GM12878 (cell line): ENCODE results near the gene NR1D1. TPM values are rescaled to one million over a fixed set of nuclear protein-coding genes. Genes with fewer than 3 reads are reported as not detected.

ENCODE experiments used
- ATAC-seq: fragments of 200-7000 bp; cut with Tn5 transposase; 3 replicates; pipeline ENCODE4 v1.9.1; 2020; ENCODE audit warnings: mild to moderate bottlenecking, moderate library complexity
- BruUV-seq: library from RNA; stranded (reverse); fragments of 400-500 nt; replicated peaks from 2 replicates; lab custom pipeline; 2021; lab: Mats Ljungman, UMichigan
- CTCF ChIA-PET: fragments of 300-600 bp; sonication (Branson Sonifier 250); formaldehyde crosslinking; extraction: SDS; loops from one replicate; lab custom pipeline; 2021; ENCODE audit warnings: inconsistent platforms; lab: Yijun Ruan, JAX
- POLR2A ChIA-PET: fragments of 350-600 bp; formaldehyde crosslinking; extraction: SDS; loops from one replicate; lab custom pipeline; 2021; ENCODE audit warnings: inconsistent platforms; lab: Charles Lee
- RAD21 ChIA-PET: fragments of 300-600 bp; sonication (Branson Sonifier 250); formaldehyde crosslinking; loops from one replicate; lab custom pipeline; 2023; ENCODE audit warnings: antibody characterized with exemption; ENCODE audit not compliant: unreplicated experiment; lab: Charles Lee
- SMC1A ChIA-PET: fragments of 300-600 bp; sonication (Branson Sonifier 250); formaldehyde crosslinking; loops from one replicate; lab custom pipeline; 2023; ENCODE audit not compliant: unreplicated experiment, uncharacterized antibody; lab: Charles Lee
- DNase-seq: peaks from one replicate; pipeline ENCODE4 v3.0.0-alpha.2; 2011; ENCODE audit warnings: low read depth, low spot score
- FAIRE-seq: peaks from 3 replicates; lab custom pipeline; 2011; peaks lifted over from hg19 to GRCh38; lab: Jason Lieb, UNC
- H2AFZ ChIP-seq: 2 replicates; pipeline ENCODE4 v1.6.0; 2011; ENCODE audit warnings: low read depth, low read length, control low read depth; ENCODE audit not compliant: control insufficient read depth
- H3K27ac ChIP-seq: 2 replicates; pipeline ENCODE4 v1.5.1; 2011; ENCODE audit warnings: control low read depth; ENCODE audit not compliant: control insufficient read depth, insufficient read depth
- H3K27me3 ChIP-seq, 2 experiments: replicated peaks in 1 of 2; 2 replicates each; pipeline versions ENCODE4 v1.6.0 to v1.6.1; 2011; ENCODE audit warnings: low read length in 1 of 2; ENCODE audit not compliant: control insufficient read depth in 2 of 2, insufficient read depth in 2 of 2
- H3K36me3 ChIP-seq, 2 experiments: 2 replicates each; pipeline ENCODE4 v1.5.1; 2011; ENCODE audit warnings: low read length in 1 of 2; ENCODE audit not compliant: control insufficient read depth in 2 of 2, insufficient read depth in 2 of 2
- H3K4me1 ChIP-seq: 2 replicates; pipeline ENCODE4 v1.6.1; 2011; ENCODE audit warnings: mild to moderate bottlenecking, low read length, moderate library complexity, mixed read lengths; ENCODE audit not compliant: control insufficient read depth, insufficient read depth
- H3K4me2 ChIP-seq: 2 replicates; pipeline ENCODE4 v1.6.0; 2011; ENCODE audit warnings: control low read depth; ENCODE audit not compliant: control insufficient read depth, insufficient read depth
- H3K4me3 ChIP-seq: fragments of 200-600 bp; sonication (generic); 2 replicates; pipeline ENCODE4 v1.5.1; 2016
- H3K79me2 ChIP-seq: 2 replicates; pipeline ENCODE4 v1.6.0; 2011; ENCODE audit warnings: low read length; ENCODE audit not compliant: control insufficient read depth, insufficient read depth
- H3K9ac ChIP-seq: 2 replicates; pipeline ENCODE4 v1.8.0; 2011; ENCODE audit warnings: low read length, control low read depth, mixed read lengths; ENCODE audit not compliant: control insufficient read depth, insufficient read depth
- H3K9me3 ChIP-seq: replicated peaks from 3 replicates; pipeline ENCODE4 v1.5.1; 2011; ENCODE audit warnings: mild to moderate bottlenecking, low read length; ENCODE audit not compliant: control insufficient read depth, insufficient read depth
- H4K20me1 ChIP-seq: 2 replicates; pipeline ENCODE4 v1.6.0; 2011; ENCODE audit not compliant: control insufficient read depth, insufficient read depth
- BCL11A ChIP-seq: IDR thresholded peaks from 2 replicates; pipeline ENCODE4 v1.6.1; 2011; ENCODE audit warnings: low read depth, low read length
- E4F1 ChIP-seq: fragments of 450-650 bp; IDR thresholded peaks from 2 replicates; pipeline ENCODE4 v1.6.1; 2018; ENCODE audit warnings: borderline replicate concordance, mild to moderate bottlenecking; ENCODE audit not compliant: partially characterized antibody
- EZH2 ChIP-seq: IDR thresholded peaks from 2 replicates; pipeline ENCODE4 v1.6.1; 2012; ENCODE audit warnings: low read depth, mild to moderate bottlenecking, control low read depth, inconsistent platforms, low read length, borderline replicate concordance; ENCODE audit not compliant: control insufficient read depth
- KLF5 ChIP-seq: fragments of 450-650 bp; IDR thresholded peaks from 2 replicates; pipeline ENCODE4 v1.6.1; 2014; ENCODE audit warnings: mild to moderate bottlenecking; ENCODE audit not compliant: partially characterized antibody
- PAX5 ChIP-seq: IDR thresholded peaks from 2 replicates; pipeline ENCODE4 v1.6.1; 2011; ENCODE audit warnings: low read depth, low read length, borderline replicate concordance
- RUNX3 ChIP-seq: IDR thresholded peaks from 2 replicates; pipeline ENCODE4 v1.6.1; 2012; ENCODE audit warnings: low read length, inconsistent platforms
- WGBS: methylation state at CpG from one replicate; pipeline ENCODE4 v1.1.6; 2016; ENCODE audit warnings: low lambda C conversion rate; ENCODE audit not compliant: insufficient replicate concordance, insufficient coverage; ENCODE audit errors: missing lambda C conversion rate; 5-methylcytosine and 5-hydroxymethylcytosine counted together
- in situ Hi-C: fragments of 300-500 bp; cut with MboI; formaldehyde crosslinking; loops from 9 replicates; pipeline ENCODE4 v1.14.3; 2018; ENCODE audit warnings: mixed read lengths
- intact Hi-C: fragments of 100-400 bp; cut with micrococcal nuclease; formaldehyde crosslinking; loops from one replicate; pipeline ENCODE4 v1.14.2; 2022; ENCODE audit not compliant: unreplicated experiment
- polyA plus RNA-seq, 11 experiments: library from polyadenylated mRNA; depleted of rRNA in 4 of 11; unstranded in 6 of 11; stranded (reverse) in 5 of 11; fragments of >200 nt; fragmentation: Nextera tagmentation in 4 of 11; fragmentation: Illumina TruSeq in 1 of 11; extraction: Ambion mirVana in 4 of 11; extraction: Trizol in 1 of 11; gene quantifications; 1 replicate in 1 of 11; 2 replicates in 10 of 11; pipeline versions ENCODE4 v1.2.1 to v1.2.3, GENCODE V29; 2011 to 2016; ENCODE audit warnings: inconsistent platforms in 2 of 11, missing spikeins in 2 of 11, low read depth in 1 of 11
- total RNA-seq, 4 experiments: library from RNA; depleted of rRNA in 3 of 4; stranded (reverse); fragments of >200 nt in 3 of 4; fragmentation: Illumina TruSeq in 1 of 4; extraction: Trizol in 1 of 4; gene quantifications; 2 replicates each; pipeline versions ENCODE4 v1.2.1 to v1.2.3, GENCODE V29; 2013 to 2021
- TF ChIP-seq, protein P1 (sequence below): fragments of 450-650 bp; formaldehyde crosslinking; IDR thresholded peaks from 2 replicates; pipeline ENCODE4 v1.5.0; 2022; ENCODE audit warnings: mild to moderate bottlenecking, missing genetic modification characterization

The NR1D1 gene
- total and polyA plus RNA-seq, 10 of the 15 experiments (the other 5 are each of a cell fraction or from before 2014, with no cell fraction given): 0.10 to 3.4 (median 0.94) TPM

GRCh38 chr17:40108970-40109824 is 8.8 kb upstream of the NR1D1 start (continued):
- TF ChIP-seq, protein P1, sequence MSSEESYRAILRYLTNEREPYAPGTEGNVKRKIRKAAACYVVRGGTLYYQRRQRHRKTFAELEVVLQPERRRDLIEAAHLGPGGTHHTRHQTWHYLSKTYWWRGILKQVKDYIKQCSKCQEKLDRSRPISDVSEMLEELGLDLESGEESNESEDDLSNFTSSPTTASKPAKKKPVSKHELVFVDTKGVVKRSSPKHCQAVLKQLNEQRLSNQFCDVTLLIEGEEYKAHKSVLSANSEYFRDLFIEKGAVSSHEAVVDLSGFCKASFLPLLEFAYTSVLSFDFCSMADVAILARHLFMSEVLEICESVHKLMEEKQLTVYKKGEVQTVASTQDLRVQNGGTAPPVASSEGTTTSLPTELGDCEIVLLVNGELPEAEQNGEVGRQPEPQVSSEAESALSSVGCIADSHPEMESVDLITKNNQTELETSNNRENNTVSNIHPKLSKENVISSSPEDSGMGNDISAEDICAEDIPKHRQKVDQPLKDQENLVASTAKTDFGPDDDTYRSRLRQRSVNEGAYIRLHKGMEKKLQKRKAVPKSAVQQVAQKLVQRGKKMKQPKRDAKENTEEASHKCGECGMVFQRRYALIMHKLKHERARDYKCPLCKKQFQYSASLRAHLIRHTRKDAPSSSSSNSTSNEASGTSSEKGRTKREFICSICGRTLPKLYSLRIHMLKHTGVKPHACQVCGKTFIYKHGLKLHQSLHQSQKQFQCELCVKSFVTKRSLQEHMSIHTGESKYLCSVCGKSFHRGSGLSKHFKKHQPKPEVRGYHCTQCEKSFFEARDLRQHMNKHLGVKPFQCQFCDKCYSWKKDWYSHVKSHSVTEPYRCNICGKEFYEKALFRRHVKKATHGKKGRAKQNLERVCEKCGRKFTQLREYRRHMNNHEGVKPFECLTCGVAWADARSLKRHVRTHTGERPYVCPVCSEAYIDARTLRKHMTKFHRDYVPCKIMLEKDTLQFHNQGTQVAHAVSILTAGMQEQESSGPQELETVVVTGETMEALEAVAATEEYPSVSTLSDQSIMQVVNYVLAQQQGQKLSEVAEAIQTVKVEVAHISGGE (CRISPR knock-in tag): no peak
- TF ChIP-seq BCL11A: no peak

GRCh38 chr17:40107522-40108174 is 7.3 kb upstream of the NR1D1 start:
- intact Hi-C loops (no loop called here), in situ Hi-C loops (no loop called here)
- DNase-seq (no peak), FAIRE-seq (peak; percentile 54), ATAC-seq (peak; percentile 39)
- TF ChIP-seq PAX5 (0 out of 2 replicates have a peak, but pooled peaks have one; percentile 29), RUNX3 (peak; percentile 46), KLF5 (no peak), EZH2 (no peak), E4F1 (no peak)
- no peak overlapping the region for H3K4me3 ChIP-seq
- CTCF ChIA-PET: interaction anchor here (0.7 to 1.4 kb wide), 5 partner anchors 18 to 92 kb away, joined by 3 to 6 read pairs (median 3); partner anchors contain the start of gene CSF3
- RAD21 ChIA-PET: interaction anchor here (0.8 to 1.3 kb wide), 2 partner anchors 9 to 61 kb away, joined by 4 read pairs; no protein-coding TSS in a partner anchor
- SMC1A ChIA-PET: interaction anchor here (1.8 kb wide), 1 partner anchor 9 kb away, joined by 6 read pairs; no protein-coding TSS in a partner anchor
- no TSS peak for BruUV-seq
- peak overlapping the region; percentile 51 for H2AFZ ChIP-seq
- no peaks in the 10 kb centered on the region for H3K79me2 ChIP-seq
- peak overlapping the region; percentile 29 for H3K27ac ChIP-seq
- peaks cover 65% of the 10 kb centered on the region for H3K4me1 ChIP-seq
- no peaks in the 10 kb centered on the region for H3K9me3 ChIP-seq
- H4K20me1 ChIP-seq: no peaks in the 10 kb centered on the region
- H3K36me3 ChIP-seq: no peaks in the 10 kb centered on the region
- peak overlapping the region; percentile 85 for H3K4me2 ChIP-seq
- H3K9ac ChIP-seq: peak overlapping the region; percentile 26; the same call in 1 of the 2 replicates
- H3K27me3 ChIP-seq: no peaks in the 10 kb centered on the region
- POLR2A ChIA-PET: interaction anchor here (0.6 to 0.8 kb wide), 2 partner anchors 9 to 30 kb away, joined by 4 to 5 read pairs; no protein-coding TSS in a partner anchor
- 27% methylated on average over 5 of the region's 5 CpGs for WGBS
